HL-60 (cell line): ENCODE data around the gene PCAT7.

Source experiments
- SPI1 ChIP-seq: IDR thresholded peaks from 2 replicates; pipeline ENCODE4 v1.6.1; 2012; ENCODE audit warnings: low read depth, mild to moderate bottlenecking, borderline replicate concordance
- TF ChIP-seq, protein P1 (sequence below): IDR thresholded peaks from one replicate; pipeline ENCODE4 v1.5.1; 2011; ENCODE audit warnings: low read length, control low read depth, inconsistent platforms; ENCODE audit not compliant: insufficient read depth

- TF ChIP-seq, protein P1, sequence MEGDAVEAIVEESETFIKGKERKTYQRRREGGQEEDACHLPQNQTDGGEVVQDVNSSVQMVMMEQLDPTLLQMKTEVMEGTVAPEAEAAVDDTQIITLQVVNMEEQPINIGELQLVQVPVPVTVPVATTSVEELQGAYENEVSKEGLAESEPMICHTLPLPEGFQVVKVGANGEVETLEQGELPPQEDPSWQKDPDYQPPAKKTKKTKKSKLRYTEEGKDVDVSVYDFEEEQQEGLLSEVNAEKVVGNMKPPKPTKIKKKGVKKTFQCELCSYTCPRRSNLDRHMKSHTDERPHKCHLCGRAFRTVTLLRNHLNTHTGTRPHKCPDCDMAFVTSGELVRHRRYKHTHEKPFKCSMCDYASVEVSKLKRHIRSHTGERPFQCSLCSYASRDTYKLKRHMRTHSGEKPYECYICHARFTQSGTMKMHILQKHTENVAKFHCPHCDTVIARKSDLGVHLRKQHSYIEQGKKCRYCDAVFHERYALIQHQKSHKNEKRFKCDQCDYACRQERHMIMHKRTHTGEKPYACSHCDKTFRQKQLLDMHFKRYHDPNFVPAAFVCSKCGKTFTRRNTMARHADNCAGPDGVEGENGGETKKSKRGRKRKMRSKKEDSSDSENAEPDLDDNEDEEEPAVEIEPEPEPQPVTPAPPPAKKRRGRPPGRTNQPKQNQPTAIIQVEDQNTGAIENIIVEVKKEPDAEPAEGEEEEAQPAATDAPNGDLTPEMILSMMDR, result peak; percentile 58
- no peak for TF ChIP-seq SPI1
Measured at GRCh38 chr9:94603259-94604160, 48.6 kb downstream of the PCAT7 start.
